Erythroblast (primary cell): ENCODE measurements around the gene THSD7A.

Experiments used
- DNase-seq, 2 experiments: peaks; one replicate each; lab custom pipeline; 2025; lab: John Stamatoyannopoulos, UW
- GATA1 ChIP-seq: IDR thresholded peaks from 2 replicates; pipeline ENCODE4 v1.6.1; 2011; ENCODE audit warnings: low read depth, mild to moderate bottlenecking, control low read depth, low read length, moderate library complexity
- POLR2A ChIP-seq: IDR thresholded peaks from 2 replicates; pipeline ENCODE4 v1.6.1; 2011; ENCODE audit warnings: mild to moderate bottlenecking, low read length

Gene THSD7A, protein sequence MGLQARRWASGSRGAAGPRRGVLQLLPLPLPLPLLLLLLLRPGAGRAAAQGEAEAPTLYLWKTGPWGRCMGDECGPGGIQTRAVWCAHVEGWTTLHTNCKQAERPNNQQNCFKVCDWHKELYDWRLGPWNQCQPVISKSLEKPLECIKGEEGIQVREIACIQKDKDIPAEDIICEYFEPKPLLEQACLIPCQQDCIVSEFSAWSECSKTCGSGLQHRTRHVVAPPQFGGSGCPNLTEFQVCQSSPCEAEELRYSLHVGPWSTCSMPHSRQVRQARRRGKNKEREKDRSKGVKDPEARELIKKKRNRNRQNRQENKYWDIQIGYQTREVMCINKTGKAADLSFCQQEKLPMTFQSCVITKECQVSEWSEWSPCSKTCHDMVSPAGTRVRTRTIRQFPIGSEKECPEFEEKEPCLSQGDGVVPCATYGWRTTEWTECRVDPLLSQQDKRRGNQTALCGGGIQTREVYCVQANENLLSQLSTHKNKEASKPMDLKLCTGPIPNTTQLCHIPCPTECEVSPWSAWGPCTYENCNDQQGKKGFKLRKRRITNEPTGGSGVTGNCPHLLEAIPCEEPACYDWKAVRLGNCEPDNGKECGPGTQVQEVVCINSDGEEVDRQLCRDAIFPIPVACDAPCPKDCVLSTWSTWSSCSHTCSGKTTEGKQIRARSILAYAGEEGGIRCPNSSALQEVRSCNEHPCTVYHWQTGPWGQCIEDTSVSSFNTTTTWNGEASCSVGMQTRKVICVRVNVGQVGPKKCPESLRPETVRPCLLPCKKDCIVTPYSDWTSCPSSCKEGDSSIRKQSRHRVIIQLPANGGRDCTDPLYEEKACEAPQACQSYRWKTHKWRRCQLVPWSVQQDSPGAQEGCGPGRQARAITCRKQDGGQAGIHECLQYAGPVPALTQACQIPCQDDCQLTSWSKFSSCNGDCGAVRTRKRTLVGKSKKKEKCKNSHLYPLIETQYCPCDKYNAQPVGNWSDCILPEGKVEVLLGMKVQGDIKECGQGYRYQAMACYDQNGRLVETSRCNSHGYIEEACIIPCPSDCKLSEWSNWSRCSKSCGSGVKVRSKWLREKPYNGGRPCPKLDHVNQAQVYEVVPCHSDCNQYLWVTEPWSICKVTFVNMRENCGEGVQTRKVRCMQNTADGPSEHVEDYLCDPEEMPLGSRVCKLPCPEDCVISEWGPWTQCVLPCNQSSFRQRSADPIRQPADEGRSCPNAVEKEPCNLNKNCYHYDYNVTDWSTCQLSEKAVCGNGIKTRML (N-terminal part only)

DNA sequence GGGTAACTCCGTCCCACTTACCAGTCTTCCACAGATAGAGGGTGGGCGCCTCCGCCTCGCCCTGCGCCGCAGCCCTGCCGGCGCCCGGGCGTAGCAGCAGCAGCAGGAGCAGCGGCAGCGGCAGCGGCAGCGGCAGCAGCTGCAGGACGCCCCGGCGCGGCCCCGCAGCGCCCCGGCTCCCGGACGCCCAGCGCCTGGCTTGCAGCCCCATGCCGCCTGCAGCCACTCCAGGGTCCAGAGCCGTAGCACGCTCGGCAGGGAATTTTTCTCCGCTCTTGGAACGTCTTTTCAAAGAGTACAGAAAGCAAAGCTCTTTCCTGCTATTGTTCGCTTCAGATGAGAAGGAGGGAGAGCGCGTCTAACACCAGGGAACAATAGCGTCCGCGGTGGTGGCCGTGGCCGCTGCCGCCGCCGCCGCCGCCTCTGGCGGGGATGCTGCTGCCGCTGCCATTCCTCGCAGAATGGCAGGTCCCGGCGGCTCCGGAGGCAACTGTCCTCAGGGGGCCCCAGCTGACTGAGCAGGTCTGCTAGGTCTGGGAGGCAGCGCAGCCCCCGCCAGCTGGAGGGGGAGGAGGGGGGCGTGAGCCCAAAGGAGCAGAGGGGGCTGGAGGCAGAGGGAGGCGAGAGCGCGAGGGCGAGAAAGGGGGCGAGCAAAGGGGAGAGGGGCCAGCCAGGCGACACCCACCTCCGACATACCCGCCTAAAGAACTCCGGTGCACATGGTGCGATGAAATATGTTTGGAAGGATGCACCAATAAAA lies at the start of gene THSD7A:
THSD7A (minus strand) TSS at position 463 of the 760 bp plus-strand sequence; CDS start at position 211, 252 bp downstream.
- no peak for TF ChIP-seq POLR2A
- TF ChIP-seq GATA1, result no peak
- DNase-seq, result peak in 1 of 2 experiments; percentile 7

DNA sequence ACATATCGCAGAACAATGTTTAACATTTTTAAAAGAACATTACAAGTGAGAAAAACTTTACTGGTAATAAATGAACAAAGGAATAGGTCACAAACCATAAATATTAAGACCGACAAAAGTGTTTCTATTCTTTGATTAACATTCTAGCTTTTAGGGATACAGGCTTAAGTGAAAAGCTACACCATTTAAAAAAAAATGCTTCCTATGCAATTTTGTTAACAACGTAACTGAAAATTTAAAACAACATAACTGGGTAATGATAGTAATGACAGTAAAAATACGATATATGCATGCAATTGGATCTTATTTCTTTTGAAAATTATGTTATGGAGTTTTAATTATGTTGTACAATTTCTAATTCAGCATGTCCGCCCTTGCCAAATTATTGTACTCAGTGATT lies 49.7 kb upstream of the THSD7A start:
- no peak for TF ChIP-seq POLR2A
- TF ChIP-seq GATA1, result no peak
- DNase-seq, result no peak

DNA sequence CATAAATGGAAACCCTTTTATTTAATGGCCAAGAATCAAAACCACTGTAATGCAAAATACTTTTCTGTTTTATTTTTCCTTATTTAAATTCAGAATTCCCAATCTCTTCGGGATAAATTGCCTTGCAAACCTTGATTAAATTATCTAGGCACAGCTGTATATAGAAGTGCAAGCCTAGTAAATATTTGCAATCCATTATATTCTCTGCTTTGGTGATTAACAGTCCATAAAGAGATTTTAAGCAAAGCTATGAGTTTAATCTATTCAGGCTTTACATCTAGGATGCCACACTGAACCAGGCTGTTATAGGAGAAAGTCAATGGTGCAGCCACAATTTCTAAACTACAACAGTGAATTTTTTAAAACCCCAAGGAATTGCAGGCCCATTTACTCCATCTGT lies 43.6 kb upstream of the THSD7A start:
- TF ChIP-seq POLR2A (no peak), GATA1 (no peak)
- DNase-seq, result no peak

DNA sequence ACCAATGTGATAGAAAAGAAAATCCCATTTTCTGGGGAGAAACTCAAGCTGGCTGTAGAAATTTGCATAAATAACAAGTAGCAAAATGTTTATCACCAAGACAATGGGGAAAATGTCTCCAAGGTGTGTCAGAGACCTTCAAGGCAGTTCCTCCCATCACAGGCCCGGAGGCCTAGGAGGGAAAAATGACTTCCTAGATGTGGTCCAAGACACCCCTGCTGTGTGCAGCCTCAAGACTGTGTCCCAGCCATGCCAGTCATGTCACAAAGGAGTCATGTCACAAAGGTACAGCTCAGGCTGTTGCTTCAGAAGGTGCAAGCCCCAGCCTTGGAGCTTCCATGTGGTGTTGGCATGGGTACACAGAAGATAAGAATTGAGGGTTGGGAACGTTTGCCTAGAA lies 33.7 kb upstream of the THSD7A start:
- DNase-seq, result no peak
- TF ChIP-seq GATA1 (no peak), POLR2A (no peak)

DNA sequence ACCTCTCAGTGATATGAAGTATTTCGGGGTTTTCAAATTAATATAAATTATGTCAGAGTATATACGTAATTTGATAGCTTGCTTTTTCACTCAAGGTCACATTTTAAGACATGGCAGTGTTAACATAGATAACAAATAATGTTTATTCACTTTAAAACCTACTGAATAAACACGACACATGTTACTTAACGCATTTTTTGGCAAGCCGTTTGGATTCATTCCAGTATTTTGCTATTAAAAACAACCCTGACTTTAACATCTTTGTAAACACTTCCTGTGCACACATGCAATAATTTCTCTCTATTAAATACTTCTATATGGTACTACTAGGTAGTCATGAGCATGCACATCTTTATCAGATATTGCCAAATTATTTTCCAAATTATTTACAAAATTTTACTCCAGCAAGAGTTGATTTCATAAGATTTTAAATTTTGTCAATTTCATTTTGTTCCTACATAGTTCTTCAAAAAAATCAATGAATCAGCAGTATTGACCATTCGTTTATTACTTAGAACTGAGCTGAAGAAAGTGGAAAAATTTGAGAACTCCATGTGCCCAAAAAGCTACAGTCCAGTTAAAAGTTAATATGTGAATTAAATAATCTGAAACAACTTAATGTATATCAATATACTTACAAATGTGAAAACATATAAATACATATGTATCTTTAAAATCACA lies 26.8 kb upstream of the THSD7A start:
- TF ChIP-seq GATA1 (no peak), POLR2A (no peak)
- no peak for DNase-seq

DNA sequence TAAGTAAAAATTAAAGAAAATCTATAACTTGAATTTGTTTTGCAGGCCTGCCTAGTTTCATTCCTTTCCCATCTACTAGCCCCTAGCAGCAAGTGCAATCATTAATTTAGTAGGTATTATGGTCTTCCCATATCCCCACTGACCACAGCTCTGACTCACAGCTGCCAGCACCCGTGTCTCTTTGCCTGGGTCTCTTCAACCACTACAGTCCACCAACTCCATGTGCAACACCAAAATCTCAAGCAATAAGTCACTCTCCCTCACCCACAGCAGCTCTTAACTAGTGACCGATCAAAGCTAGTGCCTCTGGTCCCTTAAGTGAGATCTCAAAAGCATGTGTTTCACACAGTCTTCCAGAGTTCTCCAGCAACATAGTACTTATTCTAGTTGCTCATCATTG lies 26.0 kb upstream of the THSD7A start:
- no peak for DNase-seq
- no peak for TF ChIP-seq POLR2A
- no peak for TF ChIP-seq GATA1

DNA sequence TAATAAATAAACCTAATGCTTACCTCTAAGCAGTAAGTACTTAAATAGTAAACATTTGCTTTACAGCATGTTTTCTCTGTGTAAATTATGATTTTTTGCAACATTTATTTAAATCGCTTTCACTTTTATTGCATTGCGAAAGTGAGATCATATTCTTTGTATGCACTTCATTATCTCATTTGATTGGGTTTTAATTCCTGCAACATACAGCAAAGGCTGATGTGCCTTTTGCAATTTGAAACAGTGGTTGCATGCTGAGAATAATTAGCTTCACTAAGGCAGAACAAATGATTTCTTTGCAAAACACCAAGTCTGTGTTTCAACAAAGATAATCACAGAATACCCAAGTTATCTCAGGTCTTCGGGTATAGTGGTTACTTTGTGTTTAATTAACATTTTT lies 16.3 kb upstream of the THSD7A start:
- DNase-seq, result no peak
- TF ChIP-seq POLR2A (no peak), GATA1 (no peak)

DNA sequence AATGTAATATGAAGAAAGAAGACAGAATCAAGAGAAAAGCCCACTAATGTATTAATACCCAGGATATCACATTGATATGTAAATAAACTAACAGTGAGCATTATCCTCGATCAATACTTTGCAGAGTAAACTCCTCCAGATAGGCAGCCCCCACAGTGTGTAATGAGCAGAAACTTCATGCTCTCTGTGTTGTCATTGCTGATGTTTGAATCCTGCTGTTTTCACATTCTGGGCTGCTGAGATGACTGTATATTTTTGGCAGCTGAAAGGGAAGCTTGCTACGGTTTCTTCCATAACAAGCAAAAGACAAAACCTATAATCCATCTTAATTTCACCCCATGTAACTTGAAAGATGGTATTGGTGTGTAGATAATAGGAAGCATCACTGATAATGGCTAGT lies 15.3 kb upstream of the THSD7A start:
- TF ChIP-seq POLR2A (no peak), GATA1 (no peak)
- DNase-seq, result no peak

DNA sequence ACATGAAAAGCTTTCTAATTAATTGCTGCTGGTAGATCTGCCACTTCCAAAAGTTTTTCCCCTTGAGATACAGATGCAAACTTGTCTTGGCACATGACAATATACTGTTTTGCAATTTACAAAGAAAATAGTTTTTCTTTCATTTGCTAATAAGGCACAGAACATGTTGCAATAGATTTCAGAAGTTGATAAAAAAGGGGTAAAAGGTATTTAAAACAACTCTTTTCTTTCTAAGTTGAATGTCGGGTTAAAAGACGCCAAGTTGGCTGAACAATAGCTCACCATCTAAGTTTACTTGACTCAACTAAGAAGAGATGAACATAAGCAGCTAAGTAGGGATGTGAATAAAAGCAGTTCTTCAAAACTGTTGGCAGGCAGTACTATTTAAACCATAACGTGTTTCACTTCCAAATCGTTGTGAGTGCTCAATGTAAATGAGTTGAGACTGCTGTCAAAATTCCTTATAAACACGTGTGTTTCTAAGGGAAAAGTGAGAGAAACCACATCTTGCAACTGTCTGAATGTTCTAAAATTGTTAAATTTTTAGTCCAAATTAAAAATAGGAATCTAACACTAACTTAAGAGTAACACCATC lies 14.5 kb upstream of the THSD7A start:
- DNase-seq, result no peak
- TF ChIP-seq POLR2A (no peak), GATA1 (no peak)

DNA sequence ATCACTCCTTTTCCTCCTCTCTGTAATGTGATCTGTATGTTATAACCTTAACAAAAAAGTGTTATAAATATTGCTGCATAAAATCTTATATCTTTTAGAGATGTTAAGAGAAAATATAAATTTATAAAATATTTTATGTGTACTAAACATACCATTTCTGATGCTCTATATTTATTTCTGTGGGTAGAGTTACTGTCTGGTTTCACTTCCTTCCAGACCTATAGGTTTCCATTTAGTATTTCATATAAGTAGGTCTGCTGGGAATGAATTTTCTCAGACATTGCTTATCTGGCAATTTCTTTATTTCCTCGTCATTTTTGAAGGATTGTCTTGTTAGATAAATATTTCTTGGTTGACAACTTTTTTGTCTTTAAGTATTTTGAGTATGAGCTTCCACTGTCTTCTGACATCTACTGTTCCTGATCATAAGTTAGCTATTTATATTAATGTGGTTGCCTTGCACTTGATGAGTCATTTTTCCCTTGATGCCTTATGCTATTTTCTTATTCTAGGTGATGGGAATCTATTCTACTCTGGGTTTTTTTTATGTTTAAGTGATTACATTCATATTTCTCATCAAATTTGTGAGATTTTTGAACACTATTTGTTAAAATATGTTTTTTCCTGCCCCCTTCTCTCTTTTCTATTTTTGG lies 11.2 kb upstream of the THSD7A start:
- TF ChIP-seq POLR2A, result no peak
- no peak for TF ChIP-seq GATA1
- DNase-seq, result no peak

DNA sequence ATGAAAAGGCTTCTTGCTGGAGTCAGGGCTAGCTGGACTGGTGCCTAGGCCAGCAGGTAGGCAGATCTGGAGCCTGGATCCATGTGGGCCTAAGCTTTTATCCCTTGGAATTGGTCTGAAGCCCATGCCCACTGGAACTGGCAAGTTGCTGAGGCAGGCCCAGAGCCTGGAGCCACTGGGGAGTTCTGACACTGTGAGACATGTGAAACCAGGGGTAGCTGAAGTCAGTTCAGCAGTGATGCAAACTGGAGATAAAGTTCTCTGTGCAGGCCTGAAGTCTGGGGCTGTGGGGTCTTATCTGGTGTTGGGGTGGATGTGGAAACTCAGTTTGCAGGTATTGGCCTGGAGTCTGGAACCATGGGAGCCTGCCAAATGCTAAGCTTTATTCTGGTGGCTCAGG lies 9.7 kb upstream of the THSD7A start:
- TF ChIP-seq POLR2A (no peak), GATA1 (no peak)
- DNase-seq, result no peak

DNA sequence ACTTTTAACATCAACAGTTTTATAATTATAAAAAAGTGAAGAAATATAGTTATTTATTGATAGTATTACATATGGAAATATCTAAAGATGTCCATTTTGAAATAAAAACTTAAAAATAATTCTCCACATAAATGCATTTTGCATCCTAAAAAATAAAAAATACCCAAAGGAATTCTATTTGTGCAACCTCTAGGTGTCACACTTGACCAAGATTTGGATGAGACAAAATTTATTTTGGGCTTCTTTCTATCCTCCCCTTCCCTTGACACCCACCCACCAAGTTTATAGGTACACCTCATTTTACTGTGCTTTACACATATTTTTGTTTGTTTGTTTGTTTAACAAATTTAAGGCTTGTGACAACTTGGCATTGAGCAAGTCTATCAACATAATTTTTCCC lies 3.3 kb upstream of the THSD7A start:
- no peak for TF ChIP-seq GATA1
- no peak for TF ChIP-seq POLR2A
- DNase-seq, result peak in 1 of 2 experiments; percentile 3
